CD4-positive, alpha-beta T cell treated with Interleukin-21 for 1 hour (primary cell): ENCODE results near the gene SNTG2.

Experiments used
- DNase-seq: peaks from one replicate; pipeline ENCODE4 v3.0.0-alpha.2; 2020

SNTG2 gene

GRCh38 chr2:1297372-1298159 is 346.9 kb downstream of the SNTG2 start:
- DNase-seq = no peak

DNA sequence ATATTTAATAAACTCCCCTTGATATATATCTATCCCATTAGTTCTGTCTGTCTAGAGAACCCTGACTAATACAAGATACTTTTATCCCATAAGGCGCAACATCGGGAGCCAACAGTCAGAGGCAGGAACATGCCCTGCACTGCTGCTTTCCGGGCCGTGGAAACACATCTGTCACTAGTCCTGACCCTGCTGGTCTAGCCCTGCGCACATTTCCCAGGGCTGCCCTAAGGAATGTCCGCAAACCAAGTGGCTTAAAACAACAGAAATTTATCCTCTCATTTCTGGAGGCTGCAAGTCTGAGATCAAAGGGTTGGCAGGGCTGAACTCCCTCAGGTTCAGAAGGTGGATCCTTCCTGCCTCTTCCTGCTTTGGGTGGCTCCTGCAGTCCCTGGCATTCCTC is 348.4 kb downstream of the SNTG2 start:
- no peak for DNase-seq

GRCh38 chr2:1300284-1300683 is 349.6 kb downstream of the SNTG2 start:
- DNase-seq = no peak

DNA sequence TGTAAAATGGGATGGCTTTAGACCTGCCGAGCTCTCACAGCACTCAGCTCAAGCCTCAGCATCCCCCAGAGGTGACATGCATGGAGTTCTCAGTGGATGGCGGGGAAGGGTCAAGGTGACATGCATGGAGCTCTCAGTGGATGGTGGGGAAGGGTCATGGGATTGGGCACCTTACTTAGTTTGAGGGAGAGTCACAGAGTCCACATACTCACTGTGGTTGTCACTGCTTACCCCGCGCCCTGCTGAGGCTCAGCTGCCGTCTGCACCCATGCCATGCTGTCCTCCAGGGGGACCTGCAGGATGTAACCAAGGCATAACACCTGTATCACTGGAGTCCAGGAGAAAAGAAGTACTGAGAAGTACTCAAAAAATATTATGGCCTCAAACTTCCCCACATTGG is 350.4 kb downstream of the SNTG2 start:
- no peak for DNase-seq

DNA sequence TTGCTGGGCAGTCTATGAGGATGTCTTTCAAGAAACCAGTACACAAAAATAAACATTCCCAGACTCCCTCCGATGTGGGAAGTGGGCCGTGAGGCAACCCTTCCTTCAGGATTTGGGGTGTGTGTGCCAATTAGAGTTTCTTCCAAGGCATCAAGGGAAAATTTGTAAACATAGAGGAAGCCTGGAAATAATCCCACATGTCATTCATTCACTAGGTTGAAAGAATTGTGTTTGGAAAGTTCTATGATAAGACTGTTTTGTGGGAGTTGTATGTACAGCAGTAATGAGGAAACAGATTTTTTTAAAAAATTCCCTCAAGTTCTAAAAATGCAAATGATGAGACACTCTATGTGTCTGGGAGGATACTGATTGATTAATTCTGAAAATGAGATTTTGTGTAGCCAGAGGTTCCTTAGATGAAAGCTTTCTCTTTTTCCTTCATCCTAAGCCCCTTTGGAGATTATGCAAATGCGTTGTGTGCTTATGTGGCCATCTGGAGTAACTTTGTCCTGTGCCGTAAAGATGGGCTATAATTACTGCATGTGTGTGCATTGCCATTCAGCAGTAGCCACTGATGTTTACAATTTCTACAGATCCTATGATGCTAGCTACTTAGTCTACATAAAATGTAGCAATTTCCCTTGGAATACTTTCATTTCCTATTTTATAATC is 354.8 kb downstream of the SNTG2 start:
- DNase-seq = no peak

DNA sequence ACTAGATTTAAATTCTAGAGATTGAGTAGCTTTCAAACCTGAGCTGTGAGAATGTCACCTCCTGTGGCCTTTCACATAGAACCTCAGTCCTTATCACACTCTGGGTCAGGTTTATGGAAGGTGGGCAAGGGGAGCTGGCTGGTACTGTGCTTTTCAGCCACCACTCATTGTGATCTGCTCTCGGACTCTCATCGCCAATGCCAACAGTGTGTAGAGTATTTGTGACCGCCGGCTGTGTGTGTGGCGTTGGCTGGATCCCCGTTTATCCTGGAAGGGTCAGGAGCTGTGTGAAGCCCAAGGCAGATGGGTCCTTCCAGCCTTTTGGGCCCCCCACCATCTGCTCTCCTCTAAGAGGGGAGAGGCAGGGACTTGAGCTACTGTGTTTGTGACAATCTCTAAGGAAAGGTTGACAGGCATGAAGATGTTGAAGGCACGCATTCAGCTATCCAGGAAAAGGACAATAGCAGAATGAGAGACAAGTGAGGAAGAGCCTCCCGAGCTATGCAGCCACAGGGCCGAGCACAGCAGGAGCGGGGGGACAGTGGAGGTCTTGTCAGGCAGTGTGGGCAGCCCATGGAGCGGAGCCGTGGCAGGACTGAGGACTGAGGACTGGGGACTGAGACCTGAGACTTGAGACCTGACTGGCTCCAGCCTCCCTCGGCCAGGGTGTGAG is 355.5 kb downstream of the SNTG2 start:
- no peak for DNase-seq

DNA sequence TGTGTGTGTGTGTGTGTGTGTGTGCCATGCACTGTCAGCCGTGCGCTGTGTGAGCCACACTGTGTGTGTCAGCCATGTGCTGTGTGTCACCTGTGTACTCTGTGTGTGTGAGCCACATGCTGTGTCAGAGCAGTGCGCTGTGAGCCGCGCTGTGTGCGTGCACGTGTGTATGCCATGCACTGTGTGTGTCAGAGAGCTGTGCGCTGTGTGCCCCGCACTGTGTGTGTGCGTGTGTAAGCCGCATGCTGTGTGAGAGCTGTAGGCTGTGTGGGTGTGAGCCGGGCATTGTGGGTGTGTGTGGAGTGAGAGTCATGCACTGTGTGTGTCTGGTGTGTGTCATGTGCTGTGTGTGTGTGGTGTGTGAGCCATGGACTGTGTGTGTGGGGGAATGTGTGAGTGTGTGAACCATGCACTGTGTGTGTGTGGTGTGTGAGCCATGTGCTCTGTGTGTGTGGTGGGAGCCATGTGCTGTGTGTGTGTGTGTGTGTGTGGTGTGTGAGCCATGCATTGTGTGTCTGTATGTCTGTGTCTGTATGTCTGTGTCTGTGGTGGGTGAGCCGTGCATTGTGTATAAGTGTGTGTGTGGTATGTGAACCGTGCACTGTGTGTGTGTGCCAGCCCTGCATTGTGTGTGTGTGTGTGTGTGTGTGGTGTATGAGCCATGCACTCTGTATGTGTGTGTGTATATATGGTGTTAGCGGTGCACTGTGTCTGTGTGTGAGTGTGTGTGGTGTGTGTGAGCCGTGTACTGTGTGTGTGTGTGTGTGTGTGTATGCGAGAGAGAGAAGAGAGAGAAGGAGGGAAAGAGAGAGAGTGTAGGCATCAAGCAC is 356.3 kb downstream of the SNTG2 start:
- no peak for DNase-seq

GRCh38 chr2:1307670-1308069 is 357.0 kb downstream of the SNTG2 start:
- DNase-seq = no peak

- no peak for DNase-seq
Observed at GRCh38 chr2:1308678-1309077, 358.0 kb downstream of the SNTG2 start.

- DNase-seq = no peak
Observed at GRCh38 chr2:1309507-1309906, 358.9 kb downstream of the SNTG2 start.

DNA sequence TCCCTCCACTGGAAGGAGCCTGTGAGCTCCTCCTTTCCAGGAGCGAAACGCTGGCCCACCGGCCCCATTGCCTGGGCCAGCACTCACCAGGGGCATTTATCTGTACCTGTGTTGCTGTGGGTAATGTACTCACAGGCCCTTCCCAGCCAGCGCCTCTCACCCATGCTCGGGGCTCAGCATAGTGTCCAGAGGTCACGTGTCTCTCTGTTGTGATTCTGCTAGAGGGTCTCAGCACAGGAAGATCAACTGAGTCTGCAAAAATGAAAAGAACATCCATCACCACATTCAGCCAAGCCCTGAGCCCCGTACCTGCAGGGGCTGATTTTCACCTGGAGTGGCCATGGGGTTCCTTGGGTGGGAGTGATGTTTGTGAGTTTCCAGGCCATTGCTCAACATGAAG is 359.6 kb downstream of the SNTG2 start:
- DNase-seq = no peak

DNA sequence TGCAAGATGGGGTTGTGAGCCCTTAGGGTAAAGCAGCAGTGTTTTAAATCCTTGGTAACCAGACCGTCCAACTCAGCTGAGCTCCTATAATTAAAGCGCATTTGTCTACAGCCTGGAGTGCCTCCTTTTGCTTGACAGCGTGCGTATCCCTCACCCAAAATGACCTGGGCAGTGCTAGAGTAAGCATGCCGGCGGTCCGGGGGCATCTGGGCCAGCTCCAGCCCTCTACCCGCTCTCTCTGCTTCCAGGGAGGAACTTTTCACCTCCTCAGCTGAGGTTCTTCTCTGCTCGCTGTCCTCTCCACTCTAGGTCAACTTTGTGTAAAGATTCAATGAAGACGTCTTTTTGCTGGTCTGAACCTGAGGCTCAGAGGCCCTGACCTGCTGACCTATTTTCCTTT is 360.2 kb downstream of the SNTG2 start:
- DNase-seq = no peak

GRCh38 chr2:1313240-1313924 is 362.7 kb downstream of the SNTG2 start:
- DNase-seq = no peak

DNA sequence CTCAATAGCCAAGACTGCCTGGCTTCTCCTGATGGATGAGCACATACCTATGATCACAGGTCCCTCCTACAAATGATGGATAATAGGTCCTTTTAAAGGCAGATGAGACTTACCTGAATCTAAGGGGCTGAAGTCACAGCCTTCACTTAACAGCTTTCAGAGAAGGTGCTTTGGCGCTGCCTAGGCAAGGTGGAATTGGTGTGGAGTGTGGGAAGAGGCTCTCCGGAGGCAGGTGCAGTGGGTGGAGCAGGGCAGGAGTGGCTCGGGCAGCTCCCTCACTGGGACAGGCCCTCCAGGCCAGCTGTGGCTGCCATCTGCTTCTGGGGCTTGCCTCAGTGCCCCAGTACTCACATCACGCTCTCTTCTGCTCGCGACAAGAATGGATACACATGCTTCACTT is 363.6 kb downstream of the SNTG2 start:
- DNase-seq = no peak

- DNase-seq = no peak
Observed at GRCh38 chr2:1318366-1319009, 367.8 kb downstream of the SNTG2 start.

GRCh38 chr2:1319393-1319792 is 368.7 kb downstream of the SNTG2 start:
- DNase-seq = no peak

GRCh38 chr2:1321321-1321720 is 370.7 kb downstream of the SNTG2 start:
- DNase-seq = no peak

DNA sequence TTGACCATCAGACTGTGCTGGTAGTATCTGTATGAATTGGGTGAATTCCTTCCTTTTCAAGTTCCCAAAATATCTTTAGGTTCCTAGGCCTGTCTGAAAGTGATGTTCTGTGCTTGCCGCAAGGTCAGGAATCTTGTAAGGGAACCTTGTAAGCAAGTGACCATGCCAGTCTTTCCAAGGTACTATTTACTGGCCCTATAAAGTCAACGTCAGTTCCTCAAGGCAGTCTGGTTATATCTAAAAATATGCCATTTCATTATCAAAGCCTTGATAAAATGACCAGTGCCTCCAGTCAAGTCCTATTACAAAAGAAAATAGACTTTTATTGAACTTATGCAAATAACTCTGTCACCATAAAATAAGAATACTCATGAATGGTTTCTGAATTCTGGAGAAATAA is 374.2 kb downstream of the SNTG2 start:
- DNase-seq = no peak

GRCh38 chr2:1328684-1329083 is 378.0 kb downstream of the SNTG2 start:
- DNase-seq = no peak

- no peak for DNase-seq
Observed at GRCh38 chr2:1339388-1340140, 388.9 kb downstream of the SNTG2 start.

GRCh38 chr2:1340141-1340512 is 389.5 kb downstream of the SNTG2 start:
- DNase-seq = no peak
